Muscle layer of colon (tissue), 2 donors: ENCODE data around the gene NKX2-1.

Experiments used
- H3K27ac ChIP-seq: one replicate; pipeline ENCODE4 v1.7.0; 2013; ENCODE audit warnings: low read depth, mild to moderate bottlenecking, low read length, moderate library complexity
- H3K27me3 ChIP-seq, 2 donors: one replicate each; pipeline ENCODE4 v1.7.0; 2013; ENCODE audit warnings: low read length in 2 of 2, mild to moderate bottlenecking in 2 of 2; ENCODE audit not compliant: insufficient read depth in 2 of 2, control insufficient read depth in 1 of 2
- H3K36me3 ChIP-seq: one replicate; pipeline ENCODE4 v1.7.0; 2013; ENCODE audit warnings: mild to moderate bottlenecking, low read length; ENCODE audit not compliant: insufficient read depth
- H3K4me1 ChIP-seq: one replicate; pipeline ENCODE4 v1.7.0; 2013; ENCODE audit warnings: mild to moderate bottlenecking, low read length; ENCODE audit not compliant: insufficient read depth
- H3K4me3 ChIP-seq, 2 donors: one replicate each; pipeline ENCODE4 v1.7.0; 2013; ENCODE audit warnings: low read length in 2 of 2, low read depth in 1 of 2, mild to moderate bottlenecking in 1 of 2, moderate library complexity in 1 of 2
- H3K9ac ChIP-seq: one replicate; pipeline ENCODE4 v1.7.0; 2013; ENCODE audit warnings: low read length
- H3K9me3 ChIP-seq: one replicate; pipeline ENCODE4 v1.7.0; 2013; ENCODE audit warnings: mild to moderate bottlenecking, low read length
- donor health status: abdominal sarcoma.
- donor health status: Adenocarcinoma of cecum.

NKX2-1 gene

DNA sequence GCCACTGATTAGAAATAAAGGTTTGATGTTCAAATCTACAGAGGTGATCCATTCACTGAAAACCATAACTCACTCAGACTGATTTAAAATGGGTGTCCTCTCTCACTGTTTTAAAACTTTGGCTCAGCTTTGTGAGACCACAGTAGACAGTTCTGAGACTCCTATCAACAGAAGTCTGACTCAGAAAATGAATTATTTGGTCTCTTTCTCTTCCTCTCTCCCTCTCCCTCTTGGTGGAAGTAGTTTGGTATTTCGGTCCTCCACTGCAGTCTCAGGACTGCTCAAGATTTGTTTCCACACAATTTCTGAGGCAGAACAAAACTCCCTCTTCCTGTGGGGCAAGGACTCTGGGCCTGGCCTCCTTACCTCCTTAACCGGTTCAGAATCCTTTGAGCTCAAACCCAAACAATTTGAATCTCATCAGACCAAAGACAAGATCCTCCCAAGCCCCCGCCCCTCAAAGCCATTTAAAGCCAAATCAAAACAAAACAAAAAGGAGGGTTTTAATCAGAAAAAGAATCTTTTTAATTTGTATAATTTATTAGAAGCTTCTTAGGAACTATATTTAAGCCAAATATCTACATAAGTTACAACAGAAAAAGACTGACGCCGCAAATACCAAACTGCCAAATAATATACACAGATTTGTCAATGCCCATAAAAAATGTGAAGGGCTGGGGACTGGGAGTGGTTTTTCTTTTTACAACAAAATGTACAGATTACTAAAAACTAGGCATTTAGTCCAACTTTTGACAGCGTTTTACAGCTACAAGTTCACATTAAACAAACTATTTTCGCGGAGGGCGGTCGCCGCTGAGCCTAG lies 3.9 kb downstream of the NKX2-1 start:
- Histone ChIP-seq H3K27ac (no peak overlapping the region), H3K4me1 (peaks cover 7% of the 10 kb centered on the region), H3K9me3 (no peaks in the 10 kb centered on the region), H3K4me3 (no peak overlapping the region), H3K36me3 (no peaks in the 10 kb centered on the region), H3K9ac (no peak overlapping the region), H3K27me3 (peaks cover 62 to 92% of the 10 kb centered on the region in 2 donors)

DNA sequence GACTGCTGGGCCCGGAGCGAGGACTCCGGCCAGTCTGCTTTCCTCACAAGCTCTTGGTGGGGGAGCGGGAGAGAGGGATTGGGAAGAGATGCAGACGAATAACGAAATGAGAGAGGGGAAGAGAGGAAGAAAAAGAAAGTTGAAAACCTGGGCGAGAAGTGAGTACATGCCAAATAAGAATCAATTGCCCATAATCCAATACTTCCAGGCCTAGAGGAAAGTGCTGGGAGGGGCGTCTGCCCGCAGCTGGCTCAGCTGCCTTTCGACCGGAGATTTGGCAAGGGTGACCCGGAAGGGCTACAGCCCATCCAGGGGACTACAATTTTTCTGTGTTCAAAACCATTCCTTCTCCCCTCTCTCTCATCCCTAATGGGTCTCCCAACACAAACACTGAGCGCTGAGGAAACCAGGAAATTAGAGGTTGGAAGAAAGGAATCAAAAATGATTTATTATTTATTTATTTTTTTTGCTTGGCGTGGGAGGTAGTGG lies 4.9 kb downstream of the NKX2-1 start:
- Histone ChIP-seq H3K36me3 (no peaks in the 10 kb centered on the region), H3K9ac (no peak overlapping the region), H3K4me3 (no peak overlapping the region), H3K27me3 (peaks cover 66 to 90% of the 10 kb centered on the region in 2 donors), H3K9me3 (no peaks in the 10 kb centered on the region), H3K4me1 (peaks cover 5% of the 10 kb centered on the region), H3K27ac (no peak overlapping the region)

DNA sequence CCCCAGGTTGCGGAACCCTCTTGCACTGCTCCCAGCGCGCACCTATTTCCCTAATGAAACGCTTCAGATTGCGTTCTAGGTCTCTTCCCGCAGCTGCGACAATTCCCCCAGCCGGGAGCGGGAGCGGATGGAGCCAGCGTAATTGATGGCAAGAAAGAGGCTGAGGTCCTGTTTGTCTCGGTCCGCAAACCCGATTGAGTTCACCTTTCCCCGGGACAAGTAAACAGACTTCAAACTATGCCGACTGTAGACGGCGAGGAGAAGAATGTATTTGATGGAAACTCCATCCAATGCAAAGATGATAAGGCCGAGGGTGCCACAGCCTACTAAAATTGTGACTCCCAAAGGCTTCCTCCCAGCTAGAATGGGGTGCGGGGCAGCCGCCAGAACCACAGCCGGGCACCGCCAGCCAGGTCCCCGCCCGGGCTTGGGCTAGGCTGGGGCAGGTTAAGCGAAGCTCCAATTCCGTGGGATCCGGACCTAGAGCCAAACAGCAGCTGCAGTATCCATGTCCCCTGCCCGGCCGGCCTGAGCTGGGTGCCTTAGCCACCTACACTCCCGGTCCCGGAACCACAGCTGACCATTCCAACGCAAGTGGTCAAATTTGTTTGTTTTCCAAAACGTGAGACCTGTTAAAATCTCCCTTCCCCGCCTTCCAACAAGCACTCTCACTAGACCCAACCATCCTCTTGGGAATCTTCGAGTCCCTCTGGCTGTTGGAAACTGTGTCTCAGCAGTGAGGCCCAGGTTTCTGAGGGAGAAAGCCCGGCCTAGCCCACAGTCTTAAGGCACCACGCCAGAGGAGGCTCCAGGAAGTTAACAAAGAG lies 5.5 kb downstream of the NKX2-1 start:
- H3K9ac ChIP-seq: no peak overlapping the region
- H3K36me3 ChIP-seq: no peaks in the 10 kb centered on the region
- H3K9me3 ChIP-seq: no peaks in the 10 kb centered on the region
- peaks cover 60 to 90% of the 10 kb centered on the region in 2 donors for H3K27me3 ChIP-seq
- H3K4me3 ChIP-seq: no peak overlapping the region
- no peak overlapping the region for H3K27ac ChIP-seq
- H3K4me1 ChIP-seq: peaks cover 3% of the 10 kb centered on the region

- no peak overlapping the region for H3K9ac ChIP-seq
- H3K36me3 ChIP-seq: no peaks in the 10 kb centered on the region
- no peaks in the 10 kb centered on the region for H3K4me1 ChIP-seq
- no peak overlapping the region for H3K4me3 ChIP-seq
- no peak overlapping the region for H3K27ac ChIP-seq
- peaks cover 56 to 90% of the 10 kb centered on the region in 2 donors for H3K27me3 ChIP-seq
- no peaks in the 10 kb centered on the region for H3K9me3 ChIP-seq
Measured at GRCh38 chr14:36513451-36514277, 6.4 kb downstream of the NKX2-1 start.

DNA sequence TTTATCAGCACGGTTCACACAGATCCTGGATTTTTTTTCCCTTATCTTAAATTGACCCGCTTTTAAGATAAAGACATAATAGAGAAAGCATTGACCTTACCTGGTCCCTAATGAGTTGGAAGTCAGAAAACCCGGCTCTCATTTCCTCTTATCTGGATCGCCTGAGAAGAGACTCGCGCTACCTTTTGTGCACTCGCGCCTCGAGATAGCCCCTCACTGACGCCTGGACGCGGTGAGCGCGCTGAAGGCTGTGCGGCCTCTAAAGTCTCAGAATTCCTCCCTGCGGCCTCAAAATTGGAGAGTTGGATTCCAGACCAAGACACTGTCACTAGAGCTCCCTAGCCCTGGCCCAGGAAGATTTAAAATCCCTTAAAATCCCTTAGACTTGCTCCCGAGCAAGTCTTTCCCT lies 7.0 kb downstream of the NKX2-1 start:
- no peak overlapping the region for H3K4me3 ChIP-seq
- no peaks in the 10 kb centered on the region for H3K9me3 ChIP-seq
- no peaks in the 10 kb centered on the region for H3K4me1 ChIP-seq
- H3K27me3 ChIP-seq: peaks cover 60 to 90% of the 10 kb centered on the region in 2 donors
- no peak overlapping the region for H3K9ac ChIP-seq
- no peaks in the 10 kb centered on the region for H3K36me3 ChIP-seq
- no peak overlapping the region for H3K27ac ChIP-seq

GRCh38 chr14:36512585-36513003 lies 7.4 kb downstream of the NKX2-1 start:
- H3K9me3 ChIP-seq: no peaks in the 10 kb centered on the region
- H3K27ac ChIP-seq: no peak overlapping the region
- H3K4me1 ChIP-seq: no peaks in the 10 kb centered on the region
- no peak overlapping the region for H3K4me3 ChIP-seq
- no peak overlapping the region for H3K9ac ChIP-seq
- peaks cover 64 to 90% of the 10 kb centered on the region in 2 donors for H3K27me3 ChIP-seq
- H3K36me3 ChIP-seq: no peaks in the 10 kb centered on the region

- H3K27ac ChIP-seq: no peak overlapping the region
- peaks cover 2% of the 10 kb centered on the region for H3K9me3 ChIP-seq
- H3K4me3 ChIP-seq: no peak overlapping the region
- no peak overlapping the region for H3K9ac ChIP-seq
- H3K36me3 ChIP-seq: no peaks in the 10 kb centered on the region
- H3K27me3 ChIP-seq: peaks cover 67 to 92% of the 10 kb centered on the region in 2 donors
- no peaks in the 10 kb centered on the region for H3K4me1 ChIP-seq
Measured at GRCh38 chr14:36511981-36512584, 7.9 kb downstream of the NKX2-1 start.

GRCh38 chr14:36510874-36511273 lies 9.2 kb downstream of the NKX2-1 start:
- Histone ChIP-seq H3K27me3 (peaks cover 66 to 92% of the 10 kb centered on the region in 2 donors), H3K9ac (no peak overlapping the region), H3K27ac (no peak overlapping the region), H3K36me3 (no peaks in the 10 kb centered on the region), H3K9me3 (peaks cover 3% of the 10 kb centered on the region), H3K4me1 (no peaks in the 10 kb centered on the region), H3K4me3 (no peak overlapping the region)

DNA sequence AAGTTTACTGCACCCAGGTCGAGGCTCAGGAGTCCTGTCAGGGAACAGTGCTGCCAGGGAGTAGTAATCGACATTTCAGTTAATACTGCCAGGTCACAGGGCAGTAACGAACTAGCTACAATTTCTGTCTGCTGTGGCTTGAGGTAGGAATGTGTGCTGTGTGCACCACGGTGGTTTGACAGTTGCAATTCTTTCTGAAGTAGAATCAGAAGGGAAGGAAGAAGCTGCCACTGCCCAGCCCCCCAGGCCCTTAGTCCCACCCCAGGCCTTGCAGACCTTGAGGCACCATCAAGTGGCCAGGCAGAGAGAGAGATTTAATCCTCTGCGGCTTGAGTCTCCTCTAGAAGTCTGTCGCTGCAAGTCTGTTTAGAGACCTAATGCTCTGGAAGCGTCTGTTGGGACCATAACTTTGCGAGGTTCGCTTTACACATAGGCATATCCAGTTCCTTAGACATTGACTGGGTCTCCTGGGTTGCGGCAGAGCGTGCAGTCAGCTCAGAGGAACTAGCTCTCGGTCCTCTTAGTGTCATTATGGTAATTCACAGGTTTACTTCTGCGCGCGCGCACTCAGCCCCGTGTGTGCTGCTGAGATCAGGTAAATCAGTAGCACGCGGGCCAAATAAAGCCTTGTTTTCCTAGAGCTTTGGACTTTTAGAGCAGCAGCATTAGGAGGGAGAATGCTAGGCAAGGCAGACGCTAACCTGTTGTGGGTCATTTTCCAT lies 9.8 kb downstream of the NKX2-1 start:
- Histone ChIP-seq H3K4me3 (no peak overlapping the region), H3K27ac (no peak overlapping the region), H3K9me3 (peaks cover 3% of the 10 kb centered on the region), H3K27me3 (peaks cover 66 to 92% of the 10 kb centered on the region in 2 donors), H3K36me3 (no peaks in the 10 kb centered on the region), H3K9ac (no peak overlapping the region), H3K4me1 (no peaks in the 10 kb centered on the region)
